ENCODE measurements around the gene CELSR1.

GRCh38 chr22:46399251-46400024, 138.0 kb downstream of the CELSR1 start:
- TF ChIP-seq, protein P1, sequence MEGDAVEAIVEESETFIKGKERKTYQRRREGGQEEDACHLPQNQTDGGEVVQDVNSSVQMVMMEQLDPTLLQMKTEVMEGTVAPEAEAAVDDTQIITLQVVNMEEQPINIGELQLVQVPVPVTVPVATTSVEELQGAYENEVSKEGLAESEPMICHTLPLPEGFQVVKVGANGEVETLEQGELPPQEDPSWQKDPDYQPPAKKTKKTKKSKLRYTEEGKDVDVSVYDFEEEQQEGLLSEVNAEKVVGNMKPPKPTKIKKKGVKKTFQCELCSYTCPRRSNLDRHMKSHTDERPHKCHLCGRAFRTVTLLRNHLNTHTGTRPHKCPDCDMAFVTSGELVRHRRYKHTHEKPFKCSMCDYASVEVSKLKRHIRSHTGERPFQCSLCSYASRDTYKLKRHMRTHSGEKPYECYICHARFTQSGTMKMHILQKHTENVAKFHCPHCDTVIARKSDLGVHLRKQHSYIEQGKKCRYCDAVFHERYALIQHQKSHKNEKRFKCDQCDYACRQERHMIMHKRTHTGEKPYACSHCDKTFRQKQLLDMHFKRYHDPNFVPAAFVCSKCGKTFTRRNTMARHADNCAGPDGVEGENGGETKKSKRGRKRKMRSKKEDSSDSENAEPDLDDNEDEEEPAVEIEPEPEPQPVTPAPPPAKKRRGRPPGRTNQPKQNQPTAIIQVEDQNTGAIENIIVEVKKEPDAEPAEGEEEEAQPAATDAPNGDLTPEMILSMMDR (IDR thresholded peaks at IDR 0.05), result no peak
- TF ChIP-seq POLR2A (IDR thresholded peaks at IDR 0.05), result no peak

Measured in vagina (tissue), 2 donors.